Transverse colon (tissue), 4 donors: Measurements from ENCODE around the gene INPP5B. TPM values are rescaled to one million over a fixed set of nuclear protein-coding genes. Genes with fewer than 3 reads are reported as not detected.

Source experiments
- DNase-seq: peaks from one replicate; pipeline ENCODE4 v3.0.0-alpha.2; 2019
- H3K27ac ChIP-seq, 4 donors: fragments of 200-600 bp; sonication (generic); 2 replicates each; pipeline ENCODE4 v1.5.1; 2016 to 2018; ENCODE audit warnings: inconsistent platforms in 4 of 4
- H3K27me3 ChIP-seq: fragments of 200-600 bp; sonication (generic); 2 replicates; pipeline ENCODE4 v1.5.1; 2017; ENCODE audit warnings: inconsistent platforms
- H3K36me3 ChIP-seq, 4 donors: fragments of 200-600 bp; sonication (generic); 2 replicates each; pipeline ENCODE4 v1.5.1; 2017 to 2019; ENCODE audit warnings: inconsistent platforms in 4 of 4
- H3K4me1 ChIP-seq, 4 donors: fragments of 200-600 bp; sonication (generic); 2 replicates each; pipeline ENCODE4 v1.5.1; 2017 to 2020; ENCODE audit warnings: inconsistent platforms in 4 of 4
- H3K4me3 ChIP-seq, 4 donors: fragments of 200-600 bp; sonication (generic); 1 replicate in 1 of 4; 2 replicates in 3 of 4; pipeline versions ENCODE4 v1.5.1 to v1.6.1; 2017 to 2019; ENCODE audit warnings: inconsistent platforms in 4 of 4
- H3K9me3 ChIP-seq, 2 donors: fragments of 200-600 bp; sonication (generic); 2 replicates each; pipeline ENCODE4 v1.5.1; 2017 to 2019; ENCODE audit warnings: inconsistent platforms in 2 of 2
- EP300 ChIP-seq: sonication (generic); formaldehyde crosslinking; IDR thresholded peaks from one replicate; pipeline ENCODE4 v1.6.1; 2017; ENCODE audit warnings: antibody characterized with exemption, low read depth
- POLR2A ChIP-seq: fragments of 450-650 bp; IDR thresholded peaks from one replicate; pipeline ENCODE4 v1.6.1; 2016; ENCODE audit warnings: antibody characterized with exemption, mild to moderate bottlenecking, moderate library complexity
- POLR2AphosphoS5 ChIP-seq, 3 donors: sonication (generic); formaldehyde crosslinking; IDR thresholded peaks; one replicate each; pipeline ENCODE4 v1.6.1; 2016; ENCODE audit warnings: antibody characterized with exemption in 3 of 3
- WGBS, 2 donors: methylation state at CpG; one replicate each; pipeline ENCODE4 v1.1.5; 2018; ENCODE audit warnings: low coverage in 1 of 2; 5-methylcytosine and 5-hydroxymethylcytosine counted together
- in situ Hi-C, 4 donors: fragments of 200-750 bp; cut with MboI; loops; one replicate each; pipeline versions ENCODE4 v1.15.0 to v1.15.1; 2017; ENCODE audit warnings: low sequenced_read_pairs in 3 of 4, low pct_ligation_motif_present in 1 of 4, low pct_unique_long_range_greater_than_20kb in 1 of 4
- intact Hi-C: fragments of 100-400 bp; cut with DNase I; formaldehyde crosslinking; loops from one replicate; pipeline ENCODE4 v1.15.1; 2023; ENCODE audit warnings: low total_unique reads
- total RNA-seq, 4 donors: library from RNA; depleted of rRNA; stranded (reverse); fragments of >200 nt; gene quantifications; one replicate each; pipeline ENCODE4 v1.1.0, GENCODE V29; 2016
- TF ChIP-seq, protein P1 (sequence below), 5 experiments: fragments of 200-600 bp in 3 of 5; fragments of 450-650 bp in 2 of 5; sonication (generic) in 3 of 5; IDR thresholded peaks; 1 replicate in 2 of 5; 2 replicates in 3 of 5; pipeline ENCODE4 v1.5.1; 2016 to 2017; ENCODE audit warnings: antibody characterized with exemption in 5 of 5, inconsistent platforms in 3 of 5, mild to moderate bottlenecking in 2 of 5, moderate library complexity in 1 of 5

Gene INPP5B
- total RNA-seq, 4 donors from 2014 or later, result 32.6 to 43.6 (median 39.1) TPM

DNA sequence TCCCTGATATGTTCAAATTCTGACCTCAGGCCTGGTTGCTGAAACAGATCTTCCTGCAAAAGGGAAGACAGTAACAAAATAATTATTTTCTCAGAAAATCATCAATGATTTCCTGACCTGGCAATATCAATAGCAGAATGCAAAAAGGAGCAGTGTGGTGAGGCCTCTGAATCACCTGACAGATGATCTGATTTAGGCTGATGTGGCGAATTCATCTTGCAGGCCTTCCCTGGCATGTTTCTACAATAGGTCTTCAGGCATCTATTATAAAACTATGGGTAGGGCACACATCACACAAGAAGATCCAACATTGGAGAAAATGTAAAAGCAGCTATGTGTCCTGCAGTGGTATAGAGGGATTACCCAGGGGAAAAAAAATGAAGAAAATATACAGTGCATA, 80.4 kb downstream of the INPP5B start:
- no peak for DNase-seq
- Histone ChIP-seq H3K27me3 (no peaks in the 10 kb centered on the region), H3K27ac (no peak overlapping the region), H3K4me3 (no peak overlapping the region), H3K4me1 (no peaks in the 10 kb centered on the region), H3K36me3 (peaks cover 1 to 54% (median 27%) of the 10 kb centered on the region in 4 donors), H3K9me3 (no peaks in the 10 kb centered on the region)
- in situ Hi-C loops (no loop called here), intact Hi-C loops (no loop called here)
- 100% methylated on average over 1 of the region's 1 CpG for WGBS, 2 donors
- no peak for TF ChIP-seq POLR2AphosphoS5 (IDR thresholded peaks at IDR 0.05)
- no peak for TF ChIP-seq POLR2A
- TF ChIP-seq, protein P1, sequence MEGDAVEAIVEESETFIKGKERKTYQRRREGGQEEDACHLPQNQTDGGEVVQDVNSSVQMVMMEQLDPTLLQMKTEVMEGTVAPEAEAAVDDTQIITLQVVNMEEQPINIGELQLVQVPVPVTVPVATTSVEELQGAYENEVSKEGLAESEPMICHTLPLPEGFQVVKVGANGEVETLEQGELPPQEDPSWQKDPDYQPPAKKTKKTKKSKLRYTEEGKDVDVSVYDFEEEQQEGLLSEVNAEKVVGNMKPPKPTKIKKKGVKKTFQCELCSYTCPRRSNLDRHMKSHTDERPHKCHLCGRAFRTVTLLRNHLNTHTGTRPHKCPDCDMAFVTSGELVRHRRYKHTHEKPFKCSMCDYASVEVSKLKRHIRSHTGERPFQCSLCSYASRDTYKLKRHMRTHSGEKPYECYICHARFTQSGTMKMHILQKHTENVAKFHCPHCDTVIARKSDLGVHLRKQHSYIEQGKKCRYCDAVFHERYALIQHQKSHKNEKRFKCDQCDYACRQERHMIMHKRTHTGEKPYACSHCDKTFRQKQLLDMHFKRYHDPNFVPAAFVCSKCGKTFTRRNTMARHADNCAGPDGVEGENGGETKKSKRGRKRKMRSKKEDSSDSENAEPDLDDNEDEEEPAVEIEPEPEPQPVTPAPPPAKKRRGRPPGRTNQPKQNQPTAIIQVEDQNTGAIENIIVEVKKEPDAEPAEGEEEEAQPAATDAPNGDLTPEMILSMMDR (IDR thresholded peaks at IDR 0.05), result no peak
- no peak for TF ChIP-seq EP300

DNA sequence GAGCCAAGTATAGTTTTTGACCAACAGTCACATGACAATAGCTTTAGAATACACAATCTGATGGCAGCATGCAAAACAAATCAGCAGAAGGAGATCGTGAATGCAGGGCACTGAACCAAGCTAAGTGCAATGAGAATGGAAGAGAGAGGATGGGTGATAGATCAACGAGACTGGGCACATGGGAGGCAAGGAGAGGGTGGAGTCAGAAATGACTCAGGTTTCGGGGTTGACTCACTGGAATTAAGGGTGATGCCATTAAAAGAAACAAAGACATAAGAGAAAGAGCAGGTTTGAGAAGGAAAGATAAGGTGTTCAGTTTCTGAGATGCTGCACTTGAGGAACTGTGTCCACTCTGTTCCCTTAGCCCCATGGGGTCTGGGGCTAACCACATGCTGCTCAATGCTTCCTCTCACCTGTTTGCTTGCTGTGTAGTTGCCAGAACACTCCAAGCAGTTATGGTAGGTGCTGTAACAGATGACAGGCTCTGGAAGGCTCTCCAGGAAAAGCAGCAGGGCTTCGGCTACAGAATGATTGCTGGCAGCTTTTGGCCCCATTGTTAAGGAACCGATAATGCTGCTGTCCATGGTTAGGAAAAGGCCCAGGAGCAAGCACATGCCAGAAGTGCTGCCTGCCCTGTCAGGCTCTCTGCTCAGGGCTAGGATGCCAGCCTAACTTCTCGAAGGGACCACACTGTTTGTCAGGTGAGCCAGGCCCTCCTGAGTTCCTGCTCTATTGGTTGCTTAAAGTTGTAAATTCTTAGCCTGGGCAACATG, 81.3 kb downstream of the INPP5B start:
- Histone ChIP-seq H3K4me3 (no peak overlapping the region), H3K4me1 (peaks cover 0 to under 1% (median 0%) of the 10 kb centered on the region in 4 donors), H3K9me3 (no peaks in the 10 kb centered on the region), H3K27me3 (no peaks in the 10 kb centered on the region), H3K27ac (no peak overlapping the region), H3K36me3 (peaks cover 1 to 51% (median 25%) of the 10 kb centered on the region in 4 donors)
- no peak for DNase-seq
- TF ChIP-seq, protein P1 (IDR thresholded peaks at IDR 0.05), result no peak
- no peak for TF ChIP-seq POLR2A
- no peak for TF ChIP-seq EP300
- 79 to 89% methylated on average over 2 to 6 of the region's 6 CpGs for WGBS, 2 donors
- intact Hi-C loops (no loop called here), in situ Hi-C loops (no loop called here)

DNA sequence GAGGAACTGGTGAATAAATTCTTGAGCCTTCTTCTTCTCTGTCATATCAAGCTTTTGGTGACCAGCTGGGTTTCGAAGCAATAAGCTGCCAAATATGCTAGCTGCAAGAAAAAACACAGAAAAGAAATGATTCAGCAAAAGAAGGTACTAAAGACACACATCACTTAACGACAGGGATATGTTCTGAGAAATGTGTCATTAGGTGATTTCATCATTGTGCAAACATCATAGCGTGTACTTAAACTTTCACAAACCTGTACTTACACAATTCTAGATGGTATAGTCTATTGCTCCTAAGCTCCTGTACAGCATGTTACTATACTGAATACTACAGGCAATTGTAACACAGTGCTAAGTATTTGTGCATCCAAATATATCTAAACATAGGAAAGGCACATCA, 84.5 kb downstream of the INPP5B start:
- no peak overlapping the region for H3K4me3 ChIP-seq
- H3K9me3 ChIP-seq, result no peaks in the 10 kb centered on the region
- TF ChIP-seq, protein P1 (IDR thresholded peaks at IDR 0.05), result no peak
- H3K27ac ChIP-seq, result no peak overlapping the region
- intact Hi-C loops (no loop called here), in situ Hi-C loops (loop anchor here in 1 of 4 donors (5.0 kb wide), 1 partner anchor 55 kb away; the partner anchor contains the start of genes C1orf122 and YRDC)
- DNase-seq, result no peak
- peaks cover 1 to 22% (median 11%) of the 10 kb centered on the region in 4 donors for H3K36me3 ChIP-seq
- peaks cover 10 to 20% (median 12%) of the 10 kb centered on the region in 4 donors for H3K4me1 ChIP-seq
- no peaks in the 10 kb centered on the region for H3K27me3 ChIP-seq
- WGBS, 2 donors, result 59 to 70% methylated on average over 3 of the region's 3 CpGs

DNA sequence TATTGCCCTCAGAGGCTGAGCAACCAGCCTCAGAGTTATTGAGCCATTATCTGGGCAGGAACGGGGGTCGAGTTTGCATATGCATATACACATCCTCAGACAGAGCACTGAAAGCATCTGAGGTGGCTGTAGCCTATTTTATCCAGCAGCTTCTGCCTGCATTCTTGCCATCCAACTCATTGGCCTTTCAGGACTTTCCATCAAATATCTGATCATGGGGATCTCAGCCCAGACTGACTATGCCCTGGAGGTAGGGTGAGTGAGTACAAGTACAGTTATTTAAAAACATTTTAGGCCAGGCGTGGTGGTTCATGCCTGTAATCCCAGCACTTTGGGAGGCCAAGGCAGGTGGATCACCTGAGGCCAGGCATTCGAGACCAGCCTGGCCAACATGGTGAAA, 85.7 kb downstream of the INPP5B start:
- no peak for DNase-seq
- WGBS, 2 donors, result 88% methylated on average over 4 of the region's 4 CpGs; no CpG with 5 or more reads in 1 of the 2 donors
- no peaks in the 10 kb centered on the region for H3K27me3 ChIP-seq
- H3K4me3 ChIP-seq, result no peak overlapping the region
- no peaks in the 10 kb centered on the region for H3K9me3 ChIP-seq
- H3K4me1 ChIP-seq, result peaks cover 11 to 32% (median 19%) of the 10 kb centered on the region in 4 donors
- H3K27ac ChIP-seq, result no peak overlapping the region
- intact Hi-C loops, result no loop called here
- no peak for TF ChIP-seq POLR2A
- TF ChIP-seq EP300, result no peak
- no peak for TF ChIP-seq POLR2AphosphoS5 (IDR thresholded peaks at IDR 0.05)
- TF ChIP-seq, protein P1 (IDR thresholded peaks at IDR 0.05), result no peak
- in situ Hi-C loops, result loop anchor here in 1 of 4 donors (5.0 kb wide), 1 partner anchor 54 kb away; the partner anchor contains the start of genes C1orf122 and YRDC
- H3K36me3 ChIP-seq, result peaks cover 1 to 13% (median 7%) of the 10 kb centered on the region in 4 donors
